ENCODE results near the gene CDH23. TPM values are rescaled to one million over a fixed set of nuclear protein-coding genes. Genes with fewer than 3 reads are reported as not detected.

The CDH23 gene
- total RNA-seq, 1 donor from 2014 or later = 9.4 TPM

GRCh38 chr10:71455035-71455434 is 58.3 kb downstream of the CDH23 start:
- no peak for DNase-seq (ENCODE audit: extremely low spot score, unreplicated experiment)
- no peaks in the 10 kb centered on the region for H3K9me3 Mint-ChIP-seq
- no peak for TF ChIP-seq CTCF (conservative IDR thresholded peaks at IDR 0.05)
- H3K36me3 Mint-ChIP-seq = no peaks in the 10 kb centered on the region
- peaks cover 37% of the 10 kb centered on the region for H3K27me3 Mint-ChIP-seq
- no peak overlapping the region for H3K27ac Mint-ChIP-seq
- H3K4me1 Mint-ChIP-seq (ENCODE audit: unreplicated experiment) = no peaks in the 10 kb centered on the region
- H3K4me3 Mint-ChIP-seq = no peak overlapping the region

GRCh38 chr10:71456631-71457030 is 59.9 kb downstream of the CDH23 start:
- Mint-ChIP-seq H3K4me3 (no peak overlapping the region), H3K4me1 (ENCODE audit: unreplicated experiment) (no peaks in the 10 kb centered on the region), H3K27ac (no peak overlapping the region), H3K9me3 (no peaks in the 10 kb centered on the region), H3K36me3 (no peaks in the 10 kb centered on the region), H3K27me3 (peaks cover 42% of the 10 kb centered on the region)
- no peak for DNase-seq (ENCODE audit: extremely low spot score, unreplicated experiment)
- TF ChIP-seq CTCF (conservative IDR thresholded peaks at IDR 0.05) = no peak

- no peaks in the 10 kb centered on the region for H3K36me3 Mint-ChIP-seq
- H3K27me3 Mint-ChIP-seq = peaks cover 37% of the 10 kb centered on the region
- H3K27ac Mint-ChIP-seq = no peak overlapping the region
These were observed 61.2 kb downstream of the CDH23 start for GRCh38 chr10:71457908-71458307.

GRCh38 chr10:71458387-71458786 is 61.7 kb downstream of the CDH23 start:
- H3K27me3 Mint-ChIP-seq = peaks cover 33% of the 10 kb centered on the region
- TF ChIP-seq CTCF (conservative IDR thresholded peaks at IDR 0.05) = no peak
- H3K36me3 Mint-ChIP-seq = no peaks in the 10 kb centered on the region
- H3K4me3 Mint-ChIP-seq = no peak overlapping the region
- no peaks in the 10 kb centered on the region for H3K9me3 Mint-ChIP-seq
- no peak for DNase-seq (ENCODE audit: extremely low spot score, unreplicated experiment)
- no peak overlapping the region for H3K27ac Mint-ChIP-seq
- no peaks in the 10 kb centered on the region for H3K4me1 Mint-ChIP-seq (ENCODE audit: unreplicated experiment)

More at GRCh38 chr10:71457908-71458307, 61.2 kb downstream of the CDH23 start:
- no peak for DNase-seq (ENCODE audit: extremely low spot score, unreplicated experiment)
- Mint-ChIP-seq H3K4me3 (no peak overlapping the region), H3K9me3 (no peaks in the 10 kb centered on the region), H3K4me1 (ENCODE audit: unreplicated experiment) (no peaks in the 10 kb centered on the region)
- TF ChIP-seq CTCF (conservative IDR thresholded peaks at IDR 0.05) = no peak

- no peak for TF ChIP-seq CTCF (conservative IDR thresholded peaks at IDR 0.05)
- H3K9me3 Mint-ChIP-seq = no peaks in the 10 kb centered on the region
- H3K36me3 Mint-ChIP-seq = no peaks in the 10 kb centered on the region
- H3K4me3 Mint-ChIP-seq = no peak overlapping the region
- no peak overlapping the region for H3K27ac Mint-ChIP-seq
- DNase-seq (ENCODE audit: extremely low spot score, unreplicated experiment) = no peak
- H3K4me1 Mint-ChIP-seq (ENCODE audit: unreplicated experiment) = no peaks in the 10 kb centered on the region
- peaks cover 28% of the 10 kb centered on the region for H3K27me3 Mint-ChIP-seq
These were observed 62.8 kb downstream of the CDH23 start for GRCh38 chr10:71459513-71459912.

GRCh38 chr10:71460615-71461014 is 63.9 kb downstream of the CDH23 start:
- Mint-ChIP-seq H3K4me1 (ENCODE audit: unreplicated experiment) (peaks cover 3% of the 10 kb centered on the region), H3K27me3 (peaks cover 23% of the 10 kb centered on the region), H3K4me3 (no peak overlapping the region), H3K36me3 (no peaks in the 10 kb centered on the region), H3K27ac (no peak overlapping the region), H3K9me3 (no peaks in the 10 kb centered on the region)
- TF ChIP-seq CTCF (conservative IDR thresholded peaks at IDR 0.05) = no peak
- no peak for DNase-seq (ENCODE audit: extremely low spot score, unreplicated experiment)
